ENCODE results near the gene OR52N5.

Gene OR52N5

DNA sequence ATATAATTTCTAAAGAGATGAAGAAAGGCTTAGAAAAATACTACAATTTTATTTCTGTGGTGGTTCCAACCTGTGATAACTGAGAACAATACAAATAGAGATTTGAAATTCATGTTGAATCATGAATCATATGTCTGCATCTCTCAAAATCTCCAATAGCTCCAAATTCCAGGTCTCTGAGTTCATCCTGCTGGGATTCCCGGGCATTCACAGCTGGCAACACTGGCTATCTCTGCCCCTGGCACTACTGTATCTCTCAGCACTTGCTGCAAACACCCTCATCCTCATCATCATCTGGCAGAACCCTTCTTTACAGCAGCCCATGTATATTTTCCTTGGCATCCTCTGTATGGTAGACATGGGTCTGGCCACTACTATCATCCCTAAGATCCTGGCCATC, 46.8 kb downstream of the OR52N5 start, which contains the start of gene OR56B1:
Gene OR56B1 (plus strand): TSS at position 53 of the 400 bp plus-strand sequence. CDS start 69 bp downstream, at position 122.
- H3K36me3 ChIP-seq (ENCODE audit: low read length) = no peaks in the 10 kb centered on the region
- no peaks in the 10 kb centered on the region for H3F3A ChIP-seq (ENCODE audit: insufficient read depth)
- no peak within 1 kb of the TSS for H3K9ac ChIP-seq (ENCODE audit: low read length)
- H3K9me2 ChIP-seq (replicated peaks; ENCODE audit: insufficient read depth, low read length) = no peaks in the 10 kb centered on the region
- no peak within 1 kb of the TSS for H3K27ac ChIP-seq (ENCODE audit: low read depth, low read length)
- no peak for TF ChIP-seq EZH2phosphoT487 (conservative IDR thresholded peaks at IDR 0.05; ENCODE audit: low read length)
- TF ChIP-seq, protein P1, sequence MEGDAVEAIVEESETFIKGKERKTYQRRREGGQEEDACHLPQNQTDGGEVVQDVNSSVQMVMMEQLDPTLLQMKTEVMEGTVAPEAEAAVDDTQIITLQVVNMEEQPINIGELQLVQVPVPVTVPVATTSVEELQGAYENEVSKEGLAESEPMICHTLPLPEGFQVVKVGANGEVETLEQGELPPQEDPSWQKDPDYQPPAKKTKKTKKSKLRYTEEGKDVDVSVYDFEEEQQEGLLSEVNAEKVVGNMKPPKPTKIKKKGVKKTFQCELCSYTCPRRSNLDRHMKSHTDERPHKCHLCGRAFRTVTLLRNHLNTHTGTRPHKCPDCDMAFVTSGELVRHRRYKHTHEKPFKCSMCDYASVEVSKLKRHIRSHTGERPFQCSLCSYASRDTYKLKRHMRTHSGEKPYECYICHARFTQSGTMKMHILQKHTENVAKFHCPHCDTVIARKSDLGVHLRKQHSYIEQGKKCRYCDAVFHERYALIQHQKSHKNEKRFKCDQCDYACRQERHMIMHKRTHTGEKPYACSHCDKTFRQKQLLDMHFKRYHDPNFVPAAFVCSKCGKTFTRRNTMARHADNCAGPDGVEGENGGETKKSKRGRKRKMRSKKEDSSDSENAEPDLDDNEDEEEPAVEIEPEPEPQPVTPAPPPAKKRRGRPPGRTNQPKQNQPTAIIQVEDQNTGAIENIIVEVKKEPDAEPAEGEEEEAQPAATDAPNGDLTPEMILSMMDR (IDR thresholded peaks at IDR 0.05; ENCODE audit: insufficient read depth, low read length, poor library complexity, severe bottlenecking) = no peak
- H3K27me3 ChIP-seq (ENCODE audit: low read length) = no peaks in the 10 kb centered on the region
- H3K9me3 ChIP-seq (ENCODE audit: insufficient read depth, low read length) = no peaks in the 10 kb centered on the region
- H3K79me2 ChIP-seq (ENCODE audit: insufficient read depth, low read length) = no peaks in the 10 kb centered on the region
- H3K4me3 ChIP-seq (ENCODE audit: insufficient read depth, low read length, poor library complexity, severe bottlenecking) = no peak within 1 kb of the TSS
- H2AFZ ChIP-seq (ENCODE audit: low read depth, low read length, severe bottlenecking) = no peak within 1 kb of the TSS
- H3K4me2 ChIP-seq (ENCODE audit: low read depth, low read length, poor library complexity, severe bottlenecking) = no peak within 1 kb of the TSS
- no peaks in the 10 kb centered on the region for H4K20me1 ChIP-seq (ENCODE audit: low read depth, low read length)

- no peak overlapping the region for H3K4me3 ChIP-seq (ENCODE audit: insufficient read depth, low read length, poor library complexity, severe bottlenecking)
- H3K27me3 ChIP-seq (ENCODE audit: low read length) = no peaks in the 10 kb centered on the region
- H3F3A ChIP-seq (ENCODE audit: insufficient read depth) = no peaks in the 10 kb centered on the region
- no peaks in the 10 kb centered on the region for H3K9me2 ChIP-seq (replicated peaks; ENCODE audit: insufficient read depth, low read length)
- H3K9ac ChIP-seq (ENCODE audit: low read length) = no peak overlapping the region
- no peaks in the 10 kb centered on the region for H3K36me3 ChIP-seq (ENCODE audit: low read length)
- H4K20me1 ChIP-seq (ENCODE audit: low read depth, low read length) = no peaks in the 10 kb centered on the region
- no peak overlapping the region for H3K4me2 ChIP-seq (ENCODE audit: low read depth, low read length, poor library complexity, severe bottlenecking)
- TF ChIP-seq EZH2phosphoT487 (conservative IDR thresholded peaks at IDR 0.05; ENCODE audit: low read length) = no peak
- TF ChIP-seq, protein P1 (IDR thresholded peaks at IDR 0.05; ENCODE audit: insufficient read depth, low read length, poor library complexity, severe bottlenecking) = no peak
- H3K79me2 ChIP-seq (ENCODE audit: insufficient read depth, low read length) = no peaks in the 10 kb centered on the region
- H3K9me3 ChIP-seq (ENCODE audit: insufficient read depth, low read length) = no peaks in the 10 kb centered on the region
- H2AFZ ChIP-seq (ENCODE audit: low read depth, low read length, severe bottlenecking) = no peak overlapping the region
- no peak overlapping the region for H3K27ac ChIP-seq (ENCODE audit: low read depth, low read length)
These were observed 55.5 kb downstream of the OR52N5 start for GRCh38 chr11:5727691-5728090.

- no peaks in the 10 kb centered on the region for H3K36me3 ChIP-seq (ENCODE audit: low read length)
- no peaks in the 10 kb centered on the region for H3F3A ChIP-seq (ENCODE audit: insufficient read depth)
- no peak overlapping the region for H3K9ac ChIP-seq (ENCODE audit: low read length)
- no peak overlapping the region for H2AFZ ChIP-seq (ENCODE audit: low read depth, low read length, severe bottlenecking)
- H3K4me3 ChIP-seq (ENCODE audit: insufficient read depth, low read length, poor library complexity, severe bottlenecking) = no peak overlapping the region
- no peaks in the 10 kb centered on the region for H3K9me3 ChIP-seq (ENCODE audit: insufficient read depth, low read length)
- no peaks in the 10 kb centered on the region for H4K20me1 ChIP-seq (ENCODE audit: low read depth, low read length)
- no peak overlapping the region for H3K4me2 ChIP-seq (ENCODE audit: low read depth, low read length, poor library complexity, severe bottlenecking)
- H3K27ac ChIP-seq (ENCODE audit: low read depth, low read length) = no peak overlapping the region
- no peaks in the 10 kb centered on the region for H3K27me3 ChIP-seq (ENCODE audit: low read length)
- no peaks in the 10 kb centered on the region for H3K79me2 ChIP-seq (ENCODE audit: insufficient read depth, low read length)
- TF ChIP-seq, protein P1 (IDR thresholded peaks at IDR 0.05; ENCODE audit: insufficient read depth, low read length, poor library complexity, severe bottlenecking) = no peak
- TF ChIP-seq EZH2phosphoT487 (conservative IDR thresholded peaks at IDR 0.05; ENCODE audit: low read length) = no peak
- no peaks in the 10 kb centered on the region for H3K9me2 ChIP-seq (replicated peaks; ENCODE audit: insufficient read depth, low read length)
These were observed 56.8 kb downstream of the OR52N5 start for GRCh38 chr11:5726351-5726750.
